Fibroblast of peridontal ligament (primary cell): ENCODE data around the gene LLGL1.
A peak's percentile ranks its signal among the peaks of the same experiment; 100 is the strongest.

Experiments
- DNase-seq: peaks from one replicate; pipeline ENCODE4 v3.0.0-alpha.2; 2010; ENCODE audit errors: extremely low read depth

Gene LLGL1

GRCh38 chr17:18229771-18230170 lies 4.3 kb downstream of the LLGL1 start:
- DNase-seq = no peak

DNA sequence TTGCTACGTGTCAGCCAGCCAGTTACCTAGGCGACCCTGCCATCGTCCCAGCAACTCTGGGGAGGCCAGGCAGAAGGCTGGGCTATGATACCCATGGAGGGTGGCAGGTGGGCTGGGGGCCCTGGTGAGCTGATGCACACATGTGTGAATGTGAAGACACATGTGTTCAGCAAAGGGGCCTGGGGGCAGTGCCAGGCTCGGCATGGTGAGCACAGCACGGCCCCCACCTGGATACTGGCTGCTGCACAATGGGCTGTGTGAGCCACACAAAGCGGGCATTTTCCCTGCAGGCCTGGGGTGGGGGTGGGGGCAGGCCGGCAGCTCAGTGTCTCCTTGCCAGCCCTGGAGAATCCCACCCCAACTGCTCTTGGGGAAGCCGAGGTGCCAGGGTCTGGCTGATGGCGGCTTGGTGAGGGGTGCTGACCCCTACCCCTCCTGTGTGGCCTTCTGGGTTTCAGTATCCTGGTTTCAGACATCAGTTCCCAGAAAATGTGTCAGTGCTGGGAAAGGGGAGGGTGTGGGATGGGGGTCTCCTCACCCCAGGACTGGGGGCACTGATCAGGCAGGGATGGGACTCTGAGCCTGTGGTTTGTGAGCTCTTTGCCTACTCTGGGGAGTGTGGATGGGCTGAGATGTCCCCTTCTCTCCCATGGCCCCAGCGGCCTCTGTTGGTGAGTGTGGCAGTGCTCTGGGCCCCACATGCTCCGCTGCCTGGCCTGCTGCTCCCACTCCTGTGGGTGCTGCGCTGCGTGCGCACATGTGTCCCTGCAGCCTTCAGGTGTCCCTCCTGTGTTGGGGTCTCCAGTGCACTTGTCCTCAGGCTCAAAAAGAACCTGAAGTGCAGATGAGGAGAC lies 5.1 kb downstream of the LLGL1 start:
- no peak for DNase-seq

DNA sequence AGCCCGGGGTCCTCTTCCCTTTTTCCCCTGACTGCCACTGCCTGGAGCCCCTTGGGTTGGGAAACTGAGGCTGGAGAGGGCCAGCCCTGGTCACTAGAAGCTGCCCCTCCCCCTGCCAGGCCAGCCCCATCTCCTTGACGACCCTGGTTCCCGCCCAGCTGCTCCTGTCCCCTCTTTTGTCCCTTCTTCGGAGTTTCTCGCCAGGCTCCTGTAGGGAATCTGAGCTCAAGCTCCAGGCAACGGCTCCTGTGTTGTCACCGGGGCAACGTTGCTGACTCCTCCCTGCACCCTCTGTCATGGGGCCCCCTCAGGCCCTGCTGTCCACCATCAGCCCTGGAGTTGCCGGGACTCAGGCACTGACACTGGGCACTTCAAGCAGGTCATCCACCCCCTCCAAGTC lies 5.7 kb downstream of the LLGL1 start:
- no peak for DNase-seq

DNA sequence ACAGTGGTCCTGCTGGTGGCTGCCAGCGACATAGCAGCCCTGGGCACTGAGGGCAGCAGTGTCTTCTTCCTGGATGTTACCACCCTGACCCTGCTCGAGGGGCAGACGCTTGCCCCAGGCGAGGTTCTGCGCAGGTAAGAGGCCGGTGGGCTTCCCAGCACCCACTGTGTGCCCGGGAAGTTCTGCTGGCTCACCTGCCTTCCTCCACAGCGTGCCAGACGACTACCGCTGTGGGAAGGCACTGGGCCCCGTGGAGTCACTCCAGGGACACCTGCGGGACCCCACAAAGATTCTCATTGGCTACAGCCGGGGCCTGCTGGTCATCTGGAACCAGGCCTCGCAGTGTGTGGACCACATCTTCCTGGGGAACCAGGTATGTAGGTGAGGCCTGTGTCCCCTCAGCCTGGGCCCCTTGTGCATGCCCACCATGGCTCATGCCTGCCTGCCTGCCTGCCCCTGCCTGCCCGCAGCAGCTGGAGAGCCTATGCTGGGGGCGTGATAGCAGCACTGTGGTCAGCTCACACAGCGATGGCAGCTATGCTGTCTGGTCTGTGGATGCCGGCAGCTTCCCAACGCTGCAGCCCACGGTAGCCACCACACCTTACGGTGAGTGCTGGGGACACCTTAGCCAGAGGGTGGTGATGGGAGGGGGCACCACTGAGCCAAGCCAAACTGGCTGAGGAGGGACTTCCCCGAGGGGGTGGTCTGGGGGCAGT lies 8.5 kb downstream of the LLGL1 start:
- no peak for DNase-seq

DNA sequence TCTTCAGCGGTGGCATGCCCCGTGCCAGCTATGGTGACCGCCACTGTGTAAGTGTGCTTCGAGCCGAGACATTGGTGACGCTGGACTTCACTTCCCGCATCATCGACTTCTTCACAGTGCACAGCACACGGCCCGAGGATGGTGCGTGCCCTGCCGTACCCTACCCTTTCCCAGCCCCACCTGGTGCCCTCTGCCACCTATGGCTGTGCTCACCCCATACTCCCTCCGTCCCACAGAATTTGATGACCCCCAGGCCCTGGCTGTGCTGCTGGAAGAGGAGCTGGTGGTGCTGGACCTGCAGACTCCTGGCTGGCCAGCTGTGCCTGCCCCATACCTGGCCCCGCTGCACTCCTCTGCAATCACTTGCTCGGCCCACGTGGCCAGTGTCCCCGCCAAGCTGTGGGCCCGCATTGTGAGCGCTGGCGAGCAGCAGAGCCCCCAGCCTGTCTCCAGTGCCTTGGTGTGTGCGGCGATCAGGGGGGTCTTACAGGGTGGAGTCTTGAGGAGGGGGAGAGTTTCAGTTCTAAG lies 9.5 kb downstream of the LLGL1 start:
- no peak for DNase-seq

- DNase-seq = peak; percentile 34
Measured at GRCh38 chr17:18235743-18236256, 10.4 kb downstream of the LLGL1 start.

DNA sequence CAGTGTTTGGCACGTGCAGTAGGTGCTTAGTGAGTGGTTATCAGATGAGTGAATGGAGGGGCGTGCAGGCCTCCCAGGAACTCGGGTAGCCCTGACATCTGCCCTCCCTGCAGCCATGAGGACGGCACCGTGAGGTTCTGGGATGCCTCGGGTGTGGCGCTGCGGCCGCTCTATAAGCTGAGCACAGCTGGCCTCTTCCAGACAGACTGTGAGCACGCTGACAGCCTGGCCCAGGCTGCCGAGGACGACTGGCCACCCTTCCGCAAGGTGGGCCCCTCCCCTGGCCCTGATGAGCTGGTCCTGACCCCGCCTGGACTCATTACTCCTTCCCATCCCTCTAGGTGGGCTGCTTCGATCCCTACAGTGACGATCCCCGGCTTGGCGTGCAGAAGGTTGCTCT lies 11.1 kb downstream of the LLGL1 start:
- no peak for DNase-seq

DNA sequence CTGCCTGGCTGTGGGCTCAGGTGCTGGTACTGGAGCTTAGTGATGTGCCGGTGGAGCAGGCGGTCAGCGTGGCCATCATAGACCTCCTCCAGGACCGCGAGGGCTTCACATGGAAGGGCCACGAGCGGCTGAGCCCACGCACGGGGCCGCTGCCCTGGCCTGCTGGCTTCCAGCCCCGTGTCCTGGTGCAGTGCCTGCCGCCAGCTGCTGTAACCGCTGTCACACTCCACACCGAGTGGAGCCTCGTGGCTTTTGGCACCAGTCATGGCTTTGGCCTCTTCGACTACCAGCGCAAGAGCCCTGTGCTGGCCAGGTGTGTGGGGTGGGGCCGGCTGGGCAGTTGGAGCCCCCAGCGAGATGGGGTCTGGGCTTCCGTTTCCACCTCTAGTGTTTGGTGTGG lies 12.0 kb downstream of the LLGL1 start:
- DNase-seq = no peak

- no peak for DNase-seq
Measured at GRCh38 chr17:18238299-18238698, 12.9 kb downstream of the LLGL1 start.

DNA sequence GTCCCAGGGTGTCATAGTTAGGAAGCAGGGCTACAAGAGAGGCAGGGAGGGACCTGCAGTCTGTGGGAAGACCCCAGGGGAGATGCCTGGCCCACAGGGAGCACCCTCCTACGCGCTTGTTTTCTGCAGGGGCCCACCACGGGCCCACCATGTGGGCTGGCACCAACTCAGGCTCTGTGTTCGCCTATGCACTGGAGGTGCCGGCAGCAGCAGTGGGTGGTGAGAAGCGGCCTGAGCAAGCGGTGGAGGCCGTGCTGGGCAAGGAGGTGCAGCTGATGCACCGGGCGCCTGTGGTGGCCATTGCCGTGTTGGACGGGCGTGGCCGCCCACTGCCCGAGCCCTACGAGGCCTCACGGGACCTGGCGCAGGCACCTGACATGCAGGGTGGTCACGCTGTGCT lies 15.0 kb downstream of the LLGL1 start:
- DNase-seq = no peak

GRCh38 chr17:18241229-18241871 lies 15.9 kb downstream of the LLGL1 start:
- DNase-seq = no peak

GRCh38 chr17:18245038-18245776 lies 19.8 kb downstream of the LLGL1 start:
- no peak for DNase-seq

DNA sequence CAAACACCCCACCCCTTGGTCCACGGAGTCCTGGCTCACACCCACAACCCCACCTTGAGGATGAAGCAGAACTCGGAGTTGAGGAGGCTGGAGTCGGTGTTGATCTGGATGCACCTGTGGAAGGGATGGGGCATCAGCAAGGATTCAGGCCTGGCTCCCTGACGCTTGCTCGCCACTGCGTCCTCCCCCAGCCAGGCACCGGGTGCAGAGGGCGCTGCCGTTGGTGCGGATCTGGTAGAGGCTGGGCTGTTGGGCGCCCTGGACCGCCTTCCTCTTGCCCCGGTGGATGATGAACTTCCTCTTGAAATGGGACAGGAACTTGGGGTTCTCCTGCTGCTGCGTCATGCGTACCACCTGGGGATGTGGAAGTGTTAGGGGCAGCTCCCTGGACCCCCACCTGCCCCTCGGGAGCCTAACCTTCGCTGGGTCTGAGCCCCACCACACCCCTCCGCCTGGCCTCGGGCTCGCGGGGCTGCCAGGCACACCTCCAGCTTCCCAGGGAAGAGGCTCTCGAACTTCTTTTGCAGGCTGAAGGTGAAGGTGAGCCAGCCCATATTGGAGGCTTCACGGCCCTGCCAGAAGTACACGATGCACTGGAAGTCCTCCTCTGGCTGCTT lies 20.8 kb downstream of the LLGL1 start:
- no peak for DNase-seq

GRCh38 chr17:18246880-18247612 lies 21.6 kb downstream of the LLGL1 start:
- DNase-seq = no peak

- DNase-seq = no peak
Measured at GRCh38 chr17:18247613-18248001, 22.2 kb downstream of the LLGL1 start.

DNA sequence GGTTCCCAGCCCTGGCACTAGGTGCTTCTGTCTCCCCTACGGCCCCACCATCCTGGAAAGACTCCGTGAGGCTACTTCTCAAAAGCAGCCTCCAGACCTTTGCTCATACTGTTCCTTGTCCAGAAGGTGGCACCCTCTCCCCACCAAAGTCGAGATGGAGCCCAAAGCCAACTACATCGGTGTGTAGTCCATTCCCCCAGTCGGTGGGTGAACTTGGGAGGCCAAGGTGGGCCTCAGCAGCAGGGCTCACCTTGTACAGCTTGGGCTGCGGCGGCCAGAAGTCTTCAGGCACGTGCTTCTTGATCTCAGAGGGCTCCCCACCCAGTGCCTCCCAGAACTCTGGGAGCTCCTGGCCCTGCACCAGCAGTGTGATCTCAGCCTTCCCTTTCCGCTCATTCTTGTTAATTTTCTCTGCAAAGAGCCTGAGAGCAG lies 22.9 kb downstream of the LLGL1 start:
- DNase-seq = peak; percentile 70

DNA sequence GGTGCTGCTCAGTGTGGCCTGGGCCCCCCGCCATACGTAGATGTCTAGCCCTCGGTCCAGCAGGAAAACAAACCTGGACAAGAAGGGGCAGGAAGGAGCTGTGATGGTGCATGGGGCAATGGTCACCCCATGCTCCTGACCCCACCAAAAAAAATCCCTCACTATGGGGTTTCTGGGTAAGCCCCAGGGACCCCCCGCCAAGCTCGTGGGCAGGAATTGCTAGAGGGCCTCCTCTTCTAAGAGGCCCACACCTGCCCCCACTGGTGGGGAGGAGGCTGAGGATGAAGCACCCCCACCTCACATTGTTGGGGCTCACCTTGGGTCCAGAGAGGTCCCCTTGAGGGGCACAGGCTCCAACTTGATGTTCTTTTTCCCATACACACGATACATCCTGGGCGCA lies 23.4 kb downstream of the LLGL1 start:
- no peak for DNase-seq

- no peak for DNase-seq
Measured at GRCh38 chr17:18250259-18250658, 24.8 kb downstream of the LLGL1 start.

DNA sequence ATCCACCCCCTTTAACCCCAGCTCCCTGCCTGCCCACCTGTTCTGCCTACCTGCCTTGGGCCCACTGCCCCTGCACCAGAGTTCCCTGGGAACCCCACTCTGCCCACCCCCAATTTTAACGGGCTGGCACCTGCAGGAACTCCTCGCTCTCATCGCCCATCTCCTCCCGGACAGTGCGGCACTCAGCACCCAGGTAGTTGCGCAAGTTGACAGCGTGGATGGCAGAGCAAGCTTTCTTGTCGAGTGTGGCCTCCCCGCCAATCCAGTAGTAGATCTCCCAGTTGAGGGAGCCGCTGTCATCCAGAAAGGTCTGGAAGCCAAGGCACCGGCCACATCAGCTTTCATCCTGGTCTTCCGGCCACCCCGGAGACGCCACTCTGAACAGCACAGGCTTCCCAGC lies 25.3 kb downstream of the LLGL1 start:
- DNase-seq = no peak

- DNase-seq = no peak
Measured at GRCh38 chr17:18251204-18251603, 25.8 kb downstream of the LLGL1 start.
